NB4 (cell line): ENCODE measurements around the gene HOXD1.

Source experiments
- DNase-seq: peaks from one replicate; pipeline ENCODE4 v3.0.0; 2010; ENCODE audit warnings: low read depth
- H3K4me3 ChIP-seq: one replicate; pipeline ENCODE4 v1.5.1; 2011; ENCODE audit warnings: mild to moderate bottlenecking, low read depth, low read length, moderate library complexity
- CTCF ChIP-seq: IDR thresholded peaks from one replicate; pipeline ENCODE4 v1.5.1; 2012; ENCODE audit warnings: low read depth, low read length
- MYC ChIP-seq: IDR thresholded peaks from 2 replicates; pipeline ENCODE4 v1.6.1; 2011; ENCODE audit warnings: low read depth, low read length
- POLR2A ChIP-seq: IDR thresholded peaks from 2 replicates; pipeline ENCODE4 v1.6.1; 2011; ENCODE audit warnings: mild to moderate bottlenecking; ENCODE audit not compliant: insufficient read length; ENCODE audit errors: extremely low read depth
- TF ChIP-seq, protein P1 (sequence below): IDR thresholded peaks from 2 replicates; pipeline ENCODE4 v1.6.1; 2011; ENCODE audit warnings: low read depth, low read length

HOXD1 gene

GRCh38 chr2:176160986-176161824, 27.3 kb upstream of the HOXD1 start:
- DNase-seq = no peak
- no peak overlapping the region for H3K4me3 ChIP-seq
- no peak for TF ChIP-seq POLR2A
- no peak for TF ChIP-seq CTCF
- no peak for TF ChIP-seq MYC

DNA sequence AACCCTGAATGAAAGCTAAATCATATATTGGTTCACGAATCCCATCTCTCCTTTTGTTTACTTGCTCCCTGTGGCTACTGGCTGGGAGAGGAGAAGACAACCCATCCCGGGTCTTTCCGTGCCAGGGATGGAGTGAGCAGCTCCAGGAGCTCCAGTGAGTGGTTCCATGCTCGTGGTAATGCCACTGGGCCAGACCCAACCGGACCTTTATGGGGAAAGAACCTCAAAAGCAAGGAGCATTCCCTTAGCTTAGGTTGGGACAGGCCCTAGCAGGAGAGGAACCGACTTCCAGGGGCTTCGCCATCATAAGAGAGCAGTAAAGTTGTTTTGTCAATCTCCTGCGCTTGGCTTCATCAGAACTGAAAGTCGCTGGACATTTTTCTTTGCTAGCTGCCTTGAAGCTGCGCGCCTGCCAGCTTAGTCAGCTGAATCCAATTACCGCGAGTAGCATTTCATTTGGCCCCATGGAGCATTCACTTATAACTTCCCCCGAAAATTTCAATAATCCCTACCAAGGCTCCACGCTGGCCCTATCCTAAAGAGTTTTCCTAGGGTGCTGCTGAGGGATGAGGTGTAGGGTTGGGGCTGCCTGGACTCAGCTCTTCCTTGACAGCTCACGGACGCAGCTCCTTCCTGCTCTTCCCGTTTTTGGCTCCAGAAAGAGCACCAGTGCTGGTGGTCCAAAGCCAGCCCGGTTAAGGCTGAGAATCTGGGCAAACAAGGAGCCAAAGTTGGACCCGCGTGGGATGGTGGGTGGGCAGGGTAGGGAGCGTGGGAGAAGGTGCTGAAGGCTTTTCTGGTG, 26.4 kb upstream of the HOXD1 start:
- TF ChIP-seq CTCF (no peak), MYC (no peak), POLR2A (no peak)
- TF ChIP-seq, protein P1, sequence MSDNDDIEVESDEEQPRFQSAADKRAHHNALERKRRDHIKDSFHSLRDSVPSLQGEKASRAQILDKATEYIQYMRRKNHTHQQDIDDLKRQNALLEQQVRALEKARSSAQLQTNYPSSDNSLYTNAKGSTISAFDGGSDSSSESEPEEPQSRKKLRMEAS = no peak
- no peak overlapping the region for H3K4me3 ChIP-seq

GRCh38 chr2:176162911-176163671, 25.4 kb upstream of the HOXD1 start:
- no peak overlapping the region for H3K4me3 ChIP-seq
- TF ChIP-seq POLR2A = no peak
- TF ChIP-seq, protein P1 = no peak
- no peak for TF ChIP-seq MYC
- TF ChIP-seq CTCF = no peak
- no peak for DNase-seq

More for the DNA sequence above, 26.4 kb upstream of the HOXD1 start:
- DNase-seq = no peak

GRCh38 chr2:176163672-176164056, 24.8 kb upstream of the HOXD1 start:
- DNase-seq = no peak
- TF ChIP-seq MYC (no peak), CTCF (no peak), POLR2A (no peak)
- TF ChIP-seq, protein P1 = no peak

DNA sequence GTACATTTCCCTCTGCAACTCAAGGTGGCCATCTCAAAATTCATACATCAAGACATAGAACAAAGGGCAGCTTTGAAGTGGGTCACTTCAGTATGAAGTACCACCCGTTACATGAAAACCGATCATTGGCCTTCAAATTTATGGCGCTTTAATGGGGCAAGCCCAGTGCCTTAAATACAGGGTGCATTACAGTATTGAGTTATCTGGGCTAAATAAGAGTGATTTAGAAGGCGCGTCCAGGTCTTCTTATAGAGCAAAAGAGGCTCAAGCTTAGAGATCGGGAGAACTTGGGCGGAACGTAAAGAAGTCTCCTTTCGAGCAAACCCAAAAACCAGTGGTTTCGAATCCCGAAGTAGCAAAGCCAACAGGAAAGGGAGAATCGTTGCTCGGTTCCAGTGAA, 24.3 kb upstream of the HOXD1 start:
- TF ChIP-seq POLR2A (no peak), CTCF (no peak)
- TF ChIP-seq, protein P1 = no peak
- DNase-seq = no peak
- H3K4me3 ChIP-seq = no peak overlapping the region

More at GRCh38 chr2:176163672-176164056, 24.8 kb upstream of the HOXD1 start:
- no peak overlapping the region for H3K4me3 ChIP-seq
